Measurements from ENCODE around the gene SLC49A4.

GRCh38 chr3:122916580-122916979, 121.7 kb downstream of the SLC49A4 start:
- TF ChIP-seq CTCF (IDR thresholded peaks at IDR 0.05; ENCODE audit: low read length) (no peak), EZH2 (IDR thresholded peaks at IDR 0.05; ENCODE audit: borderline replicate concordance, low read length) (no peak)
